OCI-LY3 (cell line): ENCODE data around the gene GFRA1.

Experiments used
- CTCF ChIP-seq: fragments of 200-600, 300-600 bp; sonication (generic); IDR thresholded peaks from 2 replicates; pipeline ENCODE4 v1.5.1; 2014; ENCODE audit warnings: antibody characterized with exemption, low read length, low read depth
- EZH2phosphoT487 ChIP-seq: fragments of 200-600 bp; shearing (Covaris generic); IDR thresholded peaks from 2 replicates; pipeline ENCODE4 v1.6.1; 2018; ENCODE audit warnings: antibody characterized with exemption, mixed run types, low read depth

- no peak for TF ChIP-seq CTCF
- no peak for TF ChIP-seq EZH2phosphoT487
These were observed 157.9 kb downstream of the GFRA1 start for GRCh38 chr10:116115036-116115641.
